ENCODE data around the gene SLC9C2. TPM values are rescaled to one million over a fixed set of nuclear protein-coding genes. Genes with fewer than 3 reads are reported as not detected.
"Not testable (repeated sequence)": the region's sequence is repeated elsewhere in the genome, so short reads cannot be mapped to it uniquely, and the experiment has no call there.

SLC9C2 gene
- total RNA-seq, 1 experiment from 2014 or later: not detected

DNA sequence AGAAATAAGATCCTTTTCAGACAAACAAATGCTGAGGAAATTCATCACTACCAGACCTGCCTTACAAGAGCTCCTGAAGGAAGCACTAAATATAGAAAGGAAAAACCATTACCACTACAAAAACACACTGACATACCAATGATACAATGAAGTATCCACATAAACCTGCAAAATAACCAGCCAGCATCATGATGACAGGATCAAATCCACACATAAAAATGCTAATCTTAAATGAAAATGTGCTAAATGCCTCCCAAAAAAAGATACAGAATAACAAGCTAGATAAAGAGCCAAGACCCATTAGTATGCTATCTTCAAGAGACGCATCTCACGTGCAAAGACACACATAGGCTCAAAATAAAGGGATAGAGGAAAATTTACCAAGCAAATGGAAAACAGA lies 140.2 kb downstream of the SLC9C2 start:
- not testable (repeated sequence) for H3K27me3 ChIP-seq (ENCODE audit: low read length); H3K4me1 ChIP-seq (ENCODE audit: low read length); H3K9me2 ChIP-seq (replicated peaks; ENCODE audit: insufficient read depth, low read length); H3K9me3 ChIP-seq (ENCODE audit: low read length); H4K20me1 ChIP-seq (ENCODE audit: insufficient read depth, low read depth, low read length); DNase-seq; H2AFZ ChIP-seq (ENCODE audit: low read length); H3K4me3 ChIP-seq (ENCODE audit: low read length); H3K4me2 ChIP-seq (ENCODE audit: low read depth, low read length, poor library complexity, severe bottlenecking); H3K9ac ChIP-seq (ENCODE audit: low read length); H3K27ac ChIP-seq (ENCODE audit: low read length); H3K36me3 ChIP-seq (ENCODE audit: insufficient read depth, low read length)
- H3K79me2 ChIP-seq (ENCODE audit: low read length): peaks cover 17% of the 10 kb centered on the region

DNA sequence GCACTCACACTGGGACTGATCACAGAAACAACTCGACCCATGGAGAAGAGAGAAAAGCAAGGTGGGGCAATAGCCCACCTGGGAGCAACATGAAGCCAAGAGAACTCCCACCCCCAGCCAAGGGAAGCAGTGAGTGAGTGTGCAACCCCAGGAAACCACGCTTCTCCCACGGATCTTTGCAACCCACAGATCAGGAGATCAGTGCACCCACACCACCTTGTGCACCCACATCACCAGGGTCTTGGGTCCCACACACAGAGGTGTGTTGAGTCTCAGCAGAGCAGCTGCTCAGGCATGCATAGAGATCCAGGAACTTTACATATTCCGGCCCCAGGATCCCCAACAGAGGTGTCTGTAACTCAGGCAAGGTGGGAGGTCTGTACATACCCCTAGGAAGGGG lies 143.0 kb downstream of the SLC9C2 start:
- Histone ChIP-seq H3K27me3 (ENCODE audit: low read length) (no peaks in the 10 kb centered on the region), H3K4me1 (ENCODE audit: low read length) (peaks cover 1% of the 10 kb centered on the region; the same call in 1 of the 2 replicates), H2AFZ (ENCODE audit: low read length) (no peak overlapping the region), H3K27ac (ENCODE audit: low read length) (no peak overlapping the region), H3K79me2 (ENCODE audit: low read length) (peaks cover 16% of the 10 kb centered on the region), H3K4me3 (ENCODE audit: low read length) (no peak overlapping the region), H3K9me2 (replicated peaks; ENCODE audit: insufficient read depth, low read length) (no peaks in the 10 kb centered on the region; the same call in 1 of the 2 replicates), H3K4me2 (ENCODE audit: low read depth, low read length, poor library complexity, severe bottlenecking) (no peak overlapping the region), H3K9ac (ENCODE audit: low read length) (no peak overlapping the region), H3K9me3 (ENCODE audit: low read length) (no peaks in the 10 kb centered on the region; the same call in 1 of the 2 replicates), H3K36me3 (ENCODE audit: insufficient read depth, low read length) (no peaks in the 10 kb centered on the region; the same call in 1 of the 2 replicates), H4K20me1 (ENCODE audit: insufficient read depth, low read depth, low read length) (no peaks in the 10 kb centered on the region)
- no peak for DNase-seq

DNA sequence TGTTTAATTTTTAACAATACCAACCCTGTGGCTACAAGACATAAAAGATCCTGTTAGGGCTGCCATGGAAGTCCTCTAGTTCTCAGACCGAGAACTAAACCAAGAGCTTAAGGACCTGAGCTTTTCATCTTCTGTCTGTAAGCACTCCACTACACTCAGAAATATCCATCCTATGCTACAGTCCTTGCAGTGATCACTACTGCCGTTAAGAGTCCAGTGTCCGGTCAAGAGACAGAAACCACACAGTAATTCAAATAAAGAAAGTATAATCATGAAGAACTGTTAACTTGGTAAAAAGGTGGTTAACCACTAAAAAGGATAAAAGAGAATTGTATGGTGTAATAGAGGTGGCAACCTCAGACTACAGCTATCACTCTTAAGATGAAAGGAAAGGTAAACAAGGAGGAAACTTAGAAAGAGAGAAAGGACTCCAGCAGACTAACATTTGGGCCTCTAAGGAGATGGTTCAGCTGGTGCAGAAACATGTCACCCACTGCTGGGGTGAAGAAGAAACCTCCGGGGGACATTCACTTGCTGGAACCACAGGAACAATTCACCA lies 147.8 kb downstream of the SLC9C2 start:
- no peak overlapping the region for H3K4me2 ChIP-seq (ENCODE audit: low read depth, low read length, poor library complexity, severe bottlenecking)
- DNase-seq: no peak
- no peak overlapping the region for H2AFZ ChIP-seq (ENCODE audit: low read length)
- H4K20me1 ChIP-seq (ENCODE audit: insufficient read depth, low read depth, low read length): no peaks in the 10 kb centered on the region
- H3K79me2 ChIP-seq (ENCODE audit: low read length): peaks cover 8% of the 10 kb centered on the region
- H3K4me3 ChIP-seq (ENCODE audit: low read length): no peak overlapping the region
- no peak overlapping the region for H3K27ac ChIP-seq (ENCODE audit: low read length)
- no peaks in the 10 kb centered on the region for H3K36me3 ChIP-seq (ENCODE audit: insufficient read depth, low read length)
- no peaks in the 10 kb centered on the region for H3K27me3 ChIP-seq (ENCODE audit: low read length)
- H3K9me3 ChIP-seq (ENCODE audit: low read length): no peaks in the 10 kb centered on the region
- no peak overlapping the region for H3K9ac ChIP-seq (ENCODE audit: low read length)
- no peaks in the 10 kb centered on the region; the same call in 1 of the 2 replicates for H3K9me2 ChIP-seq (replicated peaks; ENCODE audit: insufficient read depth, low read length)
- H3K4me1 ChIP-seq (ENCODE audit: low read length): peaks cover 4% of the 10 kb centered on the region; the same call in 1 of the 2 replicates

DNA sequence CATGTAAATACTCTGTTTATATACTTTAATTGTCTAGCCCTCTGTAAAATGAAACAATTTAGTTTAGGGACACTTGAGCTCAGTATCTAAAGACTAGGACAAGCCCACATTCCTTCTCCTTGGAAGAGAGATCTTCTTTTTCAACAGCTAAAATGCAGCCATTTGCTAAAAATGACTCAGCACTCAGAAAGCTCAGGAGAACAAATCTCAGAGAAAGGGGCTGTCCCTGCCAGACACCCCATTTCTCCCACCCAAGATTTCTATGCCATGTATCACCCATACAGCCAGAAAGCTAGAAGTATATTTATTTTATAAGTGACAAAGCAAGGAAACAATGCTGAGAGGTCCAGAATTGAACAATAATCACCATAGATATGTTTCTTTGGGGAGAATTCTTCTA lies 148.9 kb downstream of the SLC9C2 start:
- Histone ChIP-seq H3K4me3 (ENCODE audit: low read length) (no peak overlapping the region), H2AFZ (ENCODE audit: low read length) (no peak overlapping the region), H3K27me3 (ENCODE audit: low read length) (no peaks in the 10 kb centered on the region), H3K36me3 (ENCODE audit: insufficient read depth, low read length) (no peaks in the 10 kb centered on the region), H3K9ac (ENCODE audit: low read length) (no peak overlapping the region), H3K4me2 (ENCODE audit: low read depth, low read length, poor library complexity, severe bottlenecking) (no peak overlapping the region), H3K4me1 (ENCODE audit: low read length) (peaks cover 4% of the 10 kb centered on the region), H3K9me2 (replicated peaks; ENCODE audit: insufficient read depth, low read length) (no peaks in the 10 kb centered on the region; the same call in 1 of the 2 replicates), H3K79me2 (ENCODE audit: low read length) (peaks cover 8% of the 10 kb centered on the region), H4K20me1 (ENCODE audit: insufficient read depth, low read depth, low read length) (no peaks in the 10 kb centered on the region), H3K9me3 (ENCODE audit: low read length) (no peaks in the 10 kb centered on the region), H3K27ac (ENCODE audit: low read length) (no peak overlapping the region)
- DNase-seq: no peak

DNA sequence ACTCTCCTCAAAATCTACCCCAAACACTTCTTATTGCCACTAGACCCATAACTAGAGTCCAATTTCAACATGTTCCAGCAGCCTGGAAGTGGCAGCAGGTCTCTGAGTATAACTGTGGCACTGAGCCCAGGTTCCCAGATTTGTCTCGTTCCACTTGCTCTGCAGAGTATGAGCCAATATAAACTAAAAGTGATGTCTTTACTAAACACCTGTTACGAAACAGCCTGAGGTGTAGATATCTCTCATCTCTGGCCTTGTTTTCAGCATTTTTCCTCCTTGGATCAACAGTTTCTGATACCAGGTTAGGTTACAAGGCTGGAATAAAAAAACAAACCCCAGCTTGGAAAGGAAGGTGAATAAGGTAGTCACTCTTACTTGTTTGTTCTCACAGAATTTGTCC lies 150.9 kb downstream of the SLC9C2 start:
- Histone ChIP-seq H3K9ac (ENCODE audit: low read length) (no peak overlapping the region), H3K9me2 (replicated peaks; ENCODE audit: insufficient read depth, low read length) (no peaks in the 10 kb centered on the region), H3K4me3 (ENCODE audit: low read length) (no peak overlapping the region), H3K9me3 (ENCODE audit: low read length) (no peaks in the 10 kb centered on the region; the same call in 1 of the 2 replicates), H3K36me3 (ENCODE audit: insufficient read depth, low read length) (no peaks in the 10 kb centered on the region), H3K27me3 (ENCODE audit: low read length) (no peaks in the 10 kb centered on the region), H2AFZ (ENCODE audit: low read length) (no peak overlapping the region), H3K27ac (ENCODE audit: low read length) (no peak overlapping the region), H4K20me1 (ENCODE audit: insufficient read depth, low read depth, low read length) (no peaks in the 10 kb centered on the region), H3K4me1 (ENCODE audit: low read length) (peaks cover 14% of the 10 kb centered on the region), H3K79me2 (ENCODE audit: low read length) (peaks cover 3% of the 10 kb centered on the region; the same call in 1 of the 2 replicates), H3K4me2 (ENCODE audit: low read depth, low read length, poor library complexity, severe bottlenecking) (no peak overlapping the region)
- no peak for DNase-seq

Other genes with a start within 250 kb of the SLC9C2 start
- 107 and 232 TPM in 2 replicates for gene PRDX6, start 125.7 kb downstream of the SLC9C2 start, total RNA-seq (2014; rRNA removed; shearing (Covaris generic); ENCODE audit: low replicate concordance)
- not detected in 2 replicates for gene TEX50, start 32.3 kb upstream of the SLC9C2 start, total RNA-seq (2014; rRNA removed; shearing (Covaris generic); ENCODE audit: low replicate concordance)
- not detected in 2 replicates for gene ANKRD45, start 66.8 kb upstream of the SLC9C2 start, total RNA-seq (2014; rRNA removed; shearing (Covaris generic); ENCODE audit: low replicate concordance)
- gene KLHL20, start 111.9 kb upstream of the SLC9C2 start, total RNA-seq (2014; rRNA removed; shearing (Covaris generic); ENCODE audit: low replicate concordance): 17.0 and 28.4 TPM in 2 replicates
- gene DARS2, start 221.6 kb upstream of the SLC9C2 start, total RNA-seq (2014; rRNA removed; shearing (Covaris generic); ENCODE audit: low replicate concordance): 23.4 and 39.3 TPM in 2 replicates
- gene CENPL, start 221.8 kb upstream of the SLC9C2 start, total RNA-seq (2014; rRNA removed; shearing (Covaris generic); ENCODE audit: low replicate concordance): 15.5 and 29.3 TPM in 2 replicates

Data from Karpas-422 (cell line).